HCT116 (cell line): ENCODE measurements around the gene MANBA. TPM values are rescaled to one million over a fixed set of nuclear protein-coding genes. Genes with fewer than 3 reads are reported as not detected.

Experiments
- ATAC-seq: fragments of 200-7000 bp; cut with Tn5 transposase; 2 replicates; pipeline ENCODE4 v1.9.1; 2020; ENCODE audit warnings: mild to moderate bottlenecking, moderate library complexity
- BruUV-seq: library from RNA; stranded (reverse); fragments of 400-500 nt; replicated peaks from 2 replicates; lab custom pipeline; 2021; lab: Mats Ljungman, UMichigan
- CTCF ChIA-PET: fragments of 300-600 bp; sonication (Branson Sonifier 250); formaldehyde crosslinking; loops from one replicate; lab custom pipeline; 2021; ENCODE audit warnings: antibody characterized with exemption; lab: Charles Lee
- POLR2A ChIA-PET: fragments of 300-600, 350-600 bp; sonication (Branson Sonifier 250); formaldehyde crosslinking; loops from one replicate; lab custom pipeline; 2021; ENCODE audit warnings: antibody characterized with exemption; lab: Charles Lee
- RAD21 ChIA-PET, 2 experiments: fragments of 300-600 bp; sonication (Branson Sonifier 250); formaldehyde crosslinking; loops; one replicate each; lab custom pipeline; 2023; ENCODE audit warnings: low total read pairs in 2 of 2; ENCODE audit not compliant: uncharacterized antibody in 2 of 2, unreplicated experiment in 2 of 2, low non-redundant PET in 1 of 2; lab: Charles Lee
- DNase-seq: peaks from one replicate; pipeline ENCODE4 v3.0.0-alpha.2; 2010; ENCODE audit warnings: low read depth, low spot score
- H2AFZ ChIP-seq: fragments of 200-600 bp; shearing (Covaris generic), sonication (generic); 2 replicates; pipeline ENCODE4 v1.6.1; 2017; ENCODE audit warnings: low read depth, mixed run types, mixed read lengths, antibody characterized with exemption, low read length; ENCODE audit not compliant: poor library complexity, severe bottlenecking
- H3K27ac ChIP-seq: 2 replicates; pipeline ENCODE4 v1.5.1; 2012; ENCODE audit warnings: low read depth, low read length
- H3K27me3 ChIP-seq: fragments of 200-600 bp; sonication (generic); 2 replicates; pipeline ENCODE4 v1.6.1; 2016; ENCODE audit warnings: mixed run types, low read length, mixed read lengths; ENCODE audit not compliant: insufficient read depth
- H3K36me3 ChIP-seq, 2 experiments: fragments of 200-500 bp in 1 of 2; fragments of 200-600 bp in 1 of 2; sonication (Bioruptor generic) in 1 of 2; sonication (generic) in 1 of 2; 2 replicates each; pipeline versions ENCODE4 v1.5.1 to v1.6.1; 2014 to 2016; ENCODE audit warnings: low read length in 2 of 2, inconsistent platforms in 1 of 2, mixed read lengths in 1 of 2, mixed run types in 1 of 2; ENCODE audit not compliant: insufficient read depth in 2 of 2, control insufficient read depth in 1 of 2
- H3K4me1 ChIP-seq, 2 experiments: fragments of 200-600 bp in 1 of 2; sonication (generic) in 1 of 2; 2 replicates each; pipeline versions ENCODE4 v1.5.1 to v1.6.1; 2012 to 2017; ENCODE audit warnings: low read length in 2 of 2, inconsistent platforms in 1 of 2, mild to moderate bottlenecking in 1 of 2, mixed read lengths in 1 of 2, mixed run types in 1 of 2, moderate library complexity in 1 of 2; ENCODE audit not compliant: insufficient read depth in 2 of 2, control insufficient read depth in 1 of 2
- H3K4me2 ChIP-seq: fragments of 200-600 bp; sonication (generic); 2 replicates; pipeline ENCODE4 v1.6.1; 2017; ENCODE audit warnings: mixed run types, low read length, mixed read lengths
- H3K4me3 ChIP-seq, 2 experiments: fragments of 200-600 bp in 1 of 2; sonication (generic) in 1 of 2; replicated peaks in 1 of 2; 2 replicates each; pipeline ENCODE4 v1.5.1; 2011 to 2016; ENCODE audit warnings: low read length in 2 of 2, control low read depth in 1 of 2, low read depth in 1 of 2, mild to moderate bottlenecking in 1 of 2, mixed read lengths in 1 of 2, mixed run types in 1 of 2
- H3K79me2 ChIP-seq: fragments of 200-600 bp; sonication (generic); 2 replicates; pipeline ENCODE4 v1.6.1; 2017; ENCODE audit warnings: mild to moderate bottlenecking, mixed run types, low read length, moderate library complexity, mixed read lengths; ENCODE audit not compliant: insufficient read depth
- H3K9ac ChIP-seq: fragments of 200-600 bp; sonication (generic); 2 replicates; pipeline ENCODE4 v1.6.1; 2016; ENCODE audit warnings: low read length, mixed read lengths
- H3K9me2 ChIP-seq: fragments of 200-600 bp; sonication (generic), shearing (Covaris generic); 2 replicates; pipeline ENCODE4 v1.6.1; 2017; ENCODE audit warnings: mixed run types, mild to moderate bottlenecking, moderate library complexity; ENCODE audit not compliant: insufficient read depth
- H3K9me3 ChIP-seq, 2 experiments: fragments of 200-500 bp in 1 of 2; fragments of 200-600 bp in 1 of 2; sonication (Bioruptor generic) in 1 of 2; sonication (generic) in 1 of 2; 2 replicates each; pipeline ENCODE4 v1.6.1; 2014 to 2017; ENCODE audit warnings: low read length in 2 of 2, mixed read lengths in 2 of 2, inconsistent platforms in 1 of 2, low read depth in 1 of 2, mild to moderate bottlenecking in 1 of 2, mixed run types in 1 of 2, moderate library complexity in 1 of 2; ENCODE audit not compliant: control insufficient read depth in 1 of 2, insufficient read depth in 1 of 2
- H4K20me1 ChIP-seq: fragments of 200-600 bp; sonication (generic), shearing (Covaris generic); 2 replicates; pipeline ENCODE4 v1.6.1; 2017; ENCODE audit warnings: mixed run types, mild to moderate bottlenecking, moderate library complexity; ENCODE audit not compliant: insufficient read depth
- CBX3 ChIP-seq: IDR thresholded peaks from 2 replicates; pipeline ENCODE4 v1.6.1; 2012; ENCODE audit warnings: low read depth
- CEBPB ChIP-seq: IDR thresholded peaks from 2 replicates; pipeline ENCODE4 v1.6.1; 2012; ENCODE audit warnings: low read depth
- EGR1 ChIP-seq: IDR thresholded peaks from 2 replicates; pipeline ENCODE4 v1.6.1; 2012; ENCODE audit warnings: low read depth
- EZH2 ChIP-seq: fragments of 200-600 bp; sonication (generic); IDR thresholded peaks from 2 replicates; pipeline ENCODE4 v1.6.1; 2017; ENCODE audit warnings: antibody characterized with exemption, mixed run types
- EZH2phosphoT487 ChIP-seq: fragments of 200-600 bp; IDR thresholded peaks from 2 replicates; pipeline ENCODE4 v1.6.1; 2018; ENCODE audit warnings: antibody characterized with exemption, borderline replicate concordance
- POLR2A ChIP-seq: IDR thresholded peaks from 2 replicates; pipeline ENCODE4 v1.7.0; 2011; ENCODE audit warnings: borderline replicate concordance; ENCODE audit not compliant: insufficient read depth, insufficient read length; ENCODE audit errors: extremely low read depth
- REST ChIP-seq: IDR thresholded peaks from 2 replicates; pipeline ENCODE4 v1.6.1; 2012; ENCODE audit warnings: low read depth
- SIN3A ChIP-seq: IDR thresholded peaks from 2 replicates; pipeline ENCODE4 v1.6.1; 2012; ENCODE audit warnings: low read depth
- SP1 ChIP-seq: IDR thresholded peaks from 2 replicates; pipeline ENCODE4 v1.6.1; 2012; ENCODE audit warnings: low read depth
- intact Hi-C: fragments of 100-400 bp; cut with micrococcal nuclease; formaldehyde crosslinking; loops from 2 replicates; pipeline ENCODE4 v1.10.0; 2022
- total RNA-seq: library from RNA; stranded (reverse); gene quantifications from one replicate; pipeline ENCODE4 v1.2.1, GENCODE V29; 2021; ENCODE audit not compliant: unreplicated experiment

MANBA gene
- total RNA-seq, 1 experiment from 2014 or later, result 21.3 TPM

- TF ChIP-seq REST (no peak), EZH2 (no peak), EGR1 (no peak)
These were observed 30.6 kb upstream of the MANBA start (continued) for GRCh38 chr4:102791318-102791835.

DNA sequence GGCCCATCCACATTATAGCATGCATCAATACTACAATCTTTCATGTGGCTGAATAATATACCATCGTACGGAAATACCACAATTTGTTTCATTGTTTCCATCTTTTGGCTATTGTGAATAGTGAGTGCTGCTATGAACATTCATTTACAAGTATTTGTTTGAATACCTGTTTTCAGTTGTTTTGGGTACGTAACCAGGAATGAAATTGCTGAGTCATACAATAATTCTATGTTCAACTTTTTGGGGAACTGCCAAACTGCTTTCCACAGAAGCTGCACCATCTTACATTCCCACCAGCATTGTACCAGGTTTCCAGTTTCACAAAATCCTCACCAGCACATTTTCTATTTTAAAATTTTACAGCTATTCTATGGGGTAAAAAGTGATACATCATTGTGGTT is 28.5 kb upstream of the MANBA start:
- H3K79me2 ChIP-seq, result no peaks in the 10 kb centered on the region
- H3K27ac ChIP-seq, result no peak overlapping the region
- no peak overlapping the region for H3K4me2 ChIP-seq
- no peaks in the 10 kb centered on the region for H3K27me3 ChIP-seq
- no peaks in the 10 kb centered on the region for H3K36me3 ChIP-seq
- ChIA-PET RAD21 (no interaction called here), CTCF (no interaction called here), POLR2A (no interaction called here)
- no peaks in the 10 kb centered on the region for H3K4me1 ChIP-seq
- no peaks in the 10 kb centered on the region for H3K9me2 ChIP-seq
- H3K9ac ChIP-seq, result no peak overlapping the region
- no peak overlapping the region for H2AFZ ChIP-seq
- intact Hi-C loops, result no loop called here
- no TSS peak for BruUV-seq
- TF ChIP-seq EZH2phosphoT487 (no peak), SP1 (no peak), CEBPB (no peak), CBX3 (no peak), POLR2A (no peak), EZH2 (no peak), SIN3A (no peak)
- H4K20me1 ChIP-seq, result peaks cover 7% of the 10 kb centered on the region; the same call in 1 of the 2 replicates
- peak; percentile 16; the same call in 1 of the 2 replicates for ATAC-seq
- H3K4me3 ChIP-seq, result no peak overlapping the region
- H3K9me3 ChIP-seq, result no peaks in the 10 kb centered on the region
- no peak for DNase-seq
